Thoracic aorta (tissue), 2 donors: ENCODE measurements around the gene PRR18. TPM values are rescaled to one million over a fixed set of nuclear protein-coding genes. Genes with fewer than 3 reads are reported as not detected.
"Not testable (repeated sequence)": the region's sequence is repeated elsewhere in the genome, so short reads cannot be mapped to it uniquely, and the experiment has no call there.

Experiments used
- ATAC-seq: fragments of 150-250 bp; one replicate; pipeline ENCODE4 v1.8.0; 2017; ENCODE audit warnings: low read depth; ENCODE audit not compliant: insufficient number of reproducible peaks, low FRiP score
- DNase-seq: peaks from one replicate; pipeline ENCODE4 v3.0.0-alpha.2; 2020; ENCODE audit warnings: low spot score
- H3K27ac ChIP-seq, 2 donors: fragments of 200-600 bp; sonication (generic); 1 replicate in 1 of 2; 2 replicates in 1 of 2; pipeline ENCODE4 v1.5.1; 2016; ENCODE audit warnings: mild to moderate bottlenecking in 2 of 2, moderate library complexity in 2 of 2
- H3K27me3 ChIP-seq: fragments of 200-600 bp; sonication (generic); replicated peaks from 2 replicates; pipeline ENCODE4 v1.6.0; 2016; ENCODE audit warnings: mild to moderate bottlenecking; ENCODE audit not compliant: insufficient read depth
- H3K36me3 ChIP-seq: fragments of 200-600 bp; sonication (generic); one replicate; pipeline ENCODE4 v1.5.1; 2016
- H3K4me1 ChIP-seq, 2 donors: fragments of 200-600 bp; sonication (generic); 1 replicate in 1 of 2; 2 replicates in 1 of 2; pipeline versions ENCODE4 v1.5.1 to v1.6.0; 2016; ENCODE audit warnings: low read depth in 2 of 2, mild to moderate bottlenecking in 1 of 2; ENCODE audit not compliant: control insufficient read depth in 1 of 2
- H3K4me3 ChIP-seq: fragments of 200-600 bp; sonication (generic); 2 replicates; pipeline ENCODE4 v1.5.1; 2016; ENCODE audit warnings: mild to moderate bottlenecking
- H3K9me3 ChIP-seq: fragments of 200-600 bp; sonication (generic); 2 replicates; pipeline ENCODE4 v1.5.1; 2016
- total RNA-seq, 2 donors: library from RNA; depleted of rRNA; stranded (reverse); fragments of >200 nt; gene quantifications; one replicate each; pipeline versions ENCODE4 v1.1.0 to v1.2.3, GENCODE V29; 2016
- TF ChIP-seq, protein P1 (sequence below): fragments of 200-600 bp; sonication (generic); IDR thresholded peaks from one replicate; pipeline ENCODE4 v1.5.1; 2019; ENCODE audit warnings: antibody characterized with exemption

PRR18 gene
- total RNA-seq, 2 donors from 2014 or later: not detected

DNA sequence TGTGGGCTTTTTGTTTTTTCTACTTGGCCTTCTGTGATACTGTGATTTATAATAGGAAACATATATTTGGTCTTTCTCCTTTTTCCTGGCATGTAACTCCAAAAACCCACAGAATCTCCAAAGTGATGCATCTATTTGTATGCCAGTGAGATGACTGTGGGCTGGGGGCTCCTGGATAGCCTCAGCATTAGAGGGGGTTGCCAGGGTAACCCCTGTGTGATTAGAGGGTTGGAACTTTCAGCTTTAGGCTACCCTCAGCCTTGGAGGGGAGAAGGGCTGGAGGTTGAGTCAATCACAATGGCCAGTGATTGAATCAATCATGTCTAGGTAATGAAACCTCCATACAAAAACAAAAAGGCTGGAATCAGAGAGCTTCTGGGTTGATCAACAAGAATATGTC is 44.7 kb upstream of the PRR18 start:
- Histone ChIP-seq H3K4me3 (no peak overlapping the region), H3K27me3 (no peaks in the 10 kb centered on the region), H3K36me3 (no peaks in the 10 kb centered on the region), H3K4me1 (no peaks in the 10 kb centered on the region), H3K27ac (no peak overlapping the region), H3K9me3 (no peaks in the 10 kb centered on the region)
- DNase-seq (no peak), ATAC-seq (no peak)
- TF ChIP-seq, protein P1, sequence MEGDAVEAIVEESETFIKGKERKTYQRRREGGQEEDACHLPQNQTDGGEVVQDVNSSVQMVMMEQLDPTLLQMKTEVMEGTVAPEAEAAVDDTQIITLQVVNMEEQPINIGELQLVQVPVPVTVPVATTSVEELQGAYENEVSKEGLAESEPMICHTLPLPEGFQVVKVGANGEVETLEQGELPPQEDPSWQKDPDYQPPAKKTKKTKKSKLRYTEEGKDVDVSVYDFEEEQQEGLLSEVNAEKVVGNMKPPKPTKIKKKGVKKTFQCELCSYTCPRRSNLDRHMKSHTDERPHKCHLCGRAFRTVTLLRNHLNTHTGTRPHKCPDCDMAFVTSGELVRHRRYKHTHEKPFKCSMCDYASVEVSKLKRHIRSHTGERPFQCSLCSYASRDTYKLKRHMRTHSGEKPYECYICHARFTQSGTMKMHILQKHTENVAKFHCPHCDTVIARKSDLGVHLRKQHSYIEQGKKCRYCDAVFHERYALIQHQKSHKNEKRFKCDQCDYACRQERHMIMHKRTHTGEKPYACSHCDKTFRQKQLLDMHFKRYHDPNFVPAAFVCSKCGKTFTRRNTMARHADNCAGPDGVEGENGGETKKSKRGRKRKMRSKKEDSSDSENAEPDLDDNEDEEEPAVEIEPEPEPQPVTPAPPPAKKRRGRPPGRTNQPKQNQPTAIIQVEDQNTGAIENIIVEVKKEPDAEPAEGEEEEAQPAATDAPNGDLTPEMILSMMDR: no peak

DNA sequence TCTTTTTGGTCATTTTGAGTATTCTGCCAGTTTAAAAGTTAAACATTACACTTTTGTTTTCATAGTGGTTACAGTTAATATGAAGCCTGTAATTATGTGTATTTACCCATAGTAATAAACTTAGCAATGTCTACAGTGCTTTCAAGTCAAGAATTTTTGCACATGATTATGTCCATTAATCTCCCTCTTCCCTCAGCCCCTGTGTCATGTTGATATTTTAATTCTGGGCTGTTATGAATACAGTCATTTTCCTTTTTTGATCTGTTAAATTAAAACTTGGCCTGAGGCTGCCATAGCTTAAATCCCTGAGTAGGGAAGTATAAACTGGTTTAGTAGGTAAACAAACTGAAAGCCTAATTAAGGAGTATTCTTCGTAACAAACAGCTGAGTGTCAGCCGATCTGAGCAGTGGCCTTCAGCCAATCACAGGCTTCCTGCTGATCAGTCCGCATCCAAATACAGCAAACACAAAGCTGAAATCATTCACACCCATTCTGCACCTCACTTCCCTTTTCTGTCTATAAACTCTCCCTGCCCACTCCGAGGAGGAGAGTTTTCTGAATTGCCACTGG is 43.6 kb upstream of the PRR18 start:
- H3K4me1 ChIP-seq: no peaks in the 10 kb centered on the region

DNA sequence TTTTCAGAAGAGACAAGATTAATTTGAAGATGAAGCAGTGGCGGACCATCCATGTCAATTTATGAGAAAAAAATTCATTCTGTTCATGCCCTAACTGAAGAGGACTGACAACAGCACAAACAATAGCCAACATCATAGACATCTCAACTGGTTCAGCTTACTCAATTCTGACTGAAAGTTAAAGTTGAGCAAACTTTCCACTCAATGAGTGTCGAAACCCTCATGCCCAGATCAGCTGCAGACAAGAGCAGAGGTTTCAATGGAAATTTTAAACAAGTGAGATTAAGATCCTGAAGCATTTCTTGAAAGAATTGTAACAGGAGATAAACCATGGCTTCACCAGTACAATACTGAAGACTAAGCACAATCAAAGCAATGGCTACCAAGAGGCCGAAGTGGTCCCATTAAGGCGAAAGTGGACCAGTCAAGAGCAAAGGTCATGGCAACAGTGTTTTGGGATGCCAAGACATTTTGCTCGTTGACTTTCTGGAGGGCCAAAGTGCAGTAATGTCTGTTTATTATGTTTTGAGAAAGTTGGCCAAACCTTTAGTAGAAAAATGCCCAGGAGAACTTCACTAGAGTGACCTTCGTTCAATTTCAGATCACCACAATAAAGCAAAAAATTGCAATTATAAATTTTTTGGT is 40.2 kb upstream of the PRR18 start:
- no peak overlapping the region for H3K27ac ChIP-seq
- TF ChIP-seq, protein P1: no peak
- H3K27me3 ChIP-seq: no peaks in the 10 kb centered on the region
- ATAC-seq (no peak), DNase-seq (no peak)
- H3K9me3 ChIP-seq: no peaks in the 10 kb centered on the region
- H3K4me1 ChIP-seq: peaks cover 0 to 2% of the 10 kb centered on the region in 2 donors
- H3K36me3 ChIP-seq: no peaks in the 10 kb centered on the region
- H3K4me3 ChIP-seq: no peak overlapping the region

More for the DNA sequence above, 43.6 kb upstream of the PRR18 start:
- TF ChIP-seq, protein P1: no peak
- ATAC-seq (no peak), DNase-seq (no peak)
- no peak overlapping the region for H3K27ac ChIP-seq
- H3K4me3 ChIP-seq: no peak overlapping the region
- no peaks in the 10 kb centered on the region for H3K9me3 ChIP-seq
- no peaks in the 10 kb centered on the region for H3K36me3 ChIP-seq
- no peaks in the 10 kb centered on the region for H3K27me3 ChIP-seq

DNA sequence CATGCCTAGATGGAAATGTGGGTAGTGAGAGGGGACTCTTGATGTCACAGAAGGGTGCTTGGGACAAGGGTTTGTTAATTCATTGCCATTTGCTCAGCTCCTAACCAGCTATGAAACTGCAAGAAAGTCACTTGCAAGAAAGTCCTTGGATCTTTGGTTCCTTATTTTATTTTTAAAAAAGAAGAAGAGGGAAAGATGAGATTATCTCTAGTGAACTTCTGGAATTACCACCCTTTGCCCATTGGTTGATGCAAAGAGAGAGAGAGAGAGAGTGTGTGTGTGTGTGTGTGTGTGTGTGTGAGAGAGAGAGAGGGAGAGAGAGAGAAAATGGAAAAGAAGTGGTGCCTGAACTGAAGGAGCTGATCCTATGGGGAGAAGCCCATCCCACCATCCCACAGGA is 38.8 kb upstream of the PRR18 start:
- Histone ChIP-seq H3K36me3 (no peaks in the 10 kb centered on the region), H3K9me3 (no peaks in the 10 kb centered on the region), H3K27ac (no peak overlapping the region), H3K4me1 (peaks cover 0 to 8% of the 10 kb centered on the region in 2 donors), H3K27me3 (no peaks in the 10 kb centered on the region), H3K4me3 (no peak overlapping the region)
- DNase-seq (no peak), ATAC-seq (no peak)
- TF ChIP-seq, protein P1: no peak

DNA sequence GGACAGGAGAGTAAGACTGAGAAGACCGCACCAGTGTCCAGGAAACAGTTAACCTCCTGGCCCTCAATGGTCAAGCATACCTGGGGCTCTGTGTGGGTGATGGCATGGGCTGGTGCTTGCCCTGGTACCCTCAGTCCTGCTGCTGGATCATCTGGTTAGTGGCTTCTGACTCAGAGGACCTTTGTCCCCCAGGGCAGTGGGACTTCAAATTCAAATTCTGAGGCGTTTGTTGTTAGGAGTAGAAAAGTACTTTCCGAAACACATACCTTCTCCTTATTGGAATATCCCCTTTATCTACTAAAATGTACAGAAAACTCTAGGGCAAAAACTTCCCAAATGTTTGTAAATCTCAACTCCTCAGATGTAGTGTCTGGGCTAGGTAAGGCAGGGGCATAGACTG is 38.3 kb upstream of the PRR18 start:
- Histone ChIP-seq H3K27me3 (no peaks in the 10 kb centered on the region), H3K4me3 (no peak overlapping the region), H3K36me3 (no peaks in the 10 kb centered on the region), H3K9me3 (no peaks in the 10 kb centered on the region), H3K4me1 (peaks cover 2 to 13% of the 10 kb centered on the region in 2 donors), H3K27ac (no peak overlapping the region)
- TF ChIP-seq, protein P1: no peak
- ATAC-seq (no peak), DNase-seq (no peak)

DNA sequence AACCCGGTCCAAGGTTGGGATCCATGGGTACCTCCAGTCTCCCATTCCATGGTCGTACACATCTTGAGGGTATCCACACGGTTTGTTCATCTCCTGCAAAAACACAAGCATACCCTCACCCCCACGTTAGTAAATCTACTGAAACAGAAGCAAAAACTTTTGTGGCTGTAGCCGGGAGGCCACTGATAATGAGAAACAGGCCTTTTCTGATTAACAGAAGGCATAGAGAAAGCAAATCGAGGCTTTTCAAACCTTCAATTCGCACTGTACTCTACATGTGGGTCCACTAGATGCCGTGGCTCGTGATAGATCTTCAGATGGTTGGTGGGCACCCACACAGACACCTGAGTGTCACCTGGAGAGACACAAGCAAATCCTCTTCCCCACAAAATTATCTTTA is 37.5 kb upstream of the PRR18 start:
- not testable (repeated sequence) for H3K4me3 ChIP-seq, H3K27ac ChIP-seq, H3K36me3 ChIP-seq, H3K9me3 ChIP-seq, H3K27me3 ChIP-seq, ATAC-seq, DNase-seq
- H3K4me1 ChIP-seq: peaks cover 10 to 20% of the 10 kb centered on the region in 2 donors

DNA sequence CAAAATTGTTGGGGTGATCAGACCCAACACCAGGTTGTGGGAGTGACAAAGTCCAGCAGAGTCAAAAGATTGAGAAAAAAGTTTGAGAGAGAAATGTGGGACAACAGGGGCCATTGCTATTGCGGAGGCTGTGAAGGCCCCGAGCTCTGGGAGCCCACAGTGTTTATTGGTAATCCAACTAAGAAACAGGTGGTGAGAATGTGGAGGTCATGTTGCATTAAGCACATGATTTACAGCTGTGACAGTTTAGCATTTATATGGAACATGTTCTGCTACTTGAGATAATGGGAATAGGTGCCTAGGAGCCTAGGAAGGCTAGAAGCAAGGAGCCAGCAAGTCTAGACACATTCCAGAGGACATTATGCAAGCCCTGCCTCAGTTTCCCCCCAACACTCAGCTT is 36.7 kb upstream of the PRR18 start:
- H3K36me3 ChIP-seq, H3K27ac ChIP-seq, DNase-seq, H3K27me3 ChIP-seq, H3K9me3 ChIP-seq, H3K4me3 ChIP-seq, ATAC-seq: not testable (repeated sequence)
- peaks cover 14 to 28% of the 10 kb centered on the region in 2 donors for H3K4me1 ChIP-seq
